ENCODE measurements around the gene TOX2.

DNA sequence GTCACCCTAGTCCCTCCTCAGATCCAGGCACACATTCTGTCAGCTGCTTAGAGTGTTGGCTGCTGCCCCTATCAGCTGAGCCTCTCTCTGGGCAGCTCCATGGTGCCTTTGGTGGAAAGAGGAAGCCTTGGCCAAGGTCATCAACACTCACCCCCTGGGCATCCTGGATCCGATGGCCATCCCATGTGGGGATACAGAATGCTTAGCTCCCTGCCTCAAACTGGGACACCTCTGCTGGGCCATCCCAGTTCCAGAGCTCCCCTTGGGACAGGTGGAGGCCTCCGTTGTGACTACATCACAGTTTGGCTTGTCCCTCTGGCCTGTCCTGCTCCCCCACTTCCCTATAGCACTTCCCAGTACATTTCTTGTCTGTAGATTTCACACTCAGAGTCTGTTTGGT lies 45.6 kb downstream of the TOX2 start:
- no peak for TF ChIP-seq SP1 (IDR thresholded peaks at IDR 0.05)
- TF ChIP-seq NFRKB (IDR thresholded peaks at IDR 0.05), result no peak
- TF ChIP-seq ARNT (IDR thresholded peaks at IDR 0.05), result no peak
